Measurements from ENCODE around the gene EPB41L2. TPM values are rescaled to one million over a fixed set of nuclear protein-coding genes. Genes with fewer than 3 reads are reported as not detected.

The EPB41L2 gene
- total RNA-seq, 1 experiment from 2014 or later = 74.8 TPM

DNA sequence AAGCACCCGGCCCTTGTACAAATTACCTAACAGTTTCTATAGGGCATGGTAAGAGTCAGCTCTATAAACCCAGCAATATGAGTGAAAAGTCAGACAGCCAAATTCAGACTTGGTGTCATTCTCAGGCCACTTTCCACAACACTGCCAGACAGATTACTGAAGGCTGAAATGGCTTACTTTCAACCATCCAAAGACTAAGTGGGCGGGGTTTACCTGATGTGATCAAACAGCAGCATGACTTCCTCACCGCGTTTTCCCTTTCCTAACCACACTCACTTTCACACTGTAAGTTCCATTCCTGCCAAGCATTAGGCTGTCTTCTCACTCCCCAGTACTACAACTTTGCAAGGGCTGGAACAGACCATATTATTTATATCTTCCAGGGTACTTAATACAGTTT lies 149.9 kb downstream of the EPB41L2 start:
- Histone ChIP-seq H3K9me2 (ENCODE audit: insufficient read depth) (no peaks in the 10 kb centered on the region), H3K4me3 (replicated peaks in 1 of 2; ENCODE audit: low read depth in 1 of 2, low read length in 2 of 2) (no peak overlapping the region), H4K20me1 (ENCODE audit: insufficient read depth) (no peaks in the 10 kb centered on the region), H3K9me3 (ENCODE audit: control insufficient read depth in 1 of 2, insufficient read depth in 1 of 2, low read depth in 1 of 2, low read length in 2 of 2) (no peaks in the 10 kb centered on the region), H3K4me2 (ENCODE audit: low read length) (no peak overlapping the region), H3K9ac (ENCODE audit: low read length) (no peak overlapping the region), H3K36me3 (ENCODE audit: control insufficient read depth in 1 of 2, insufficient read depth in 2 of 2, low read length in 2 of 2) (no peaks in the 10 kb centered on the region), H3K27ac (ENCODE audit: low read depth, low read length) (no peak overlapping the region), H2AFZ (ENCODE audit: low read depth, low read length, poor library complexity, severe bottlenecking) (no peak overlapping the region), H3K4me1 (ENCODE audit: control insufficient read depth in 1 of 2, insufficient read depth in 2 of 2, low read length in 2 of 2) (no peaks in the 10 kb centered on the region), H3K27me3 (ENCODE audit: insufficient read depth, low read length) (no peaks in the 10 kb centered on the region), H3K79me2 (ENCODE audit: insufficient read depth, low read length) (no peaks in the 10 kb centered on the region)
- RAD21 ChIA-PET (ENCODE audit: low non-redundant PET in 1 of 2, low total read pairs in 2 of 2, uncharacterized antibody in 2 of 2, unreplicated experiment in 2 of 2) = no interaction called here
- TF ChIP-seq TCF7L2 (IDR thresholded peaks at IDR 0.05; ENCODE audit: borderline replicate concordance, extremely low read depth, insufficient read depth, insufficient read length) (no peak), POLR2AphosphoS5 (IDR thresholded peaks at IDR 0.05; ENCODE audit: low read depth, low read length) (no peak), SRF (IDR thresholded peaks at IDR 0.05; ENCODE audit: low read depth) (no peak), FOSL1 (IDR thresholded peaks at IDR 0.05; ENCODE audit: low read depth) (no peak), SIN3A (IDR thresholded peaks at IDR 0.05; ENCODE audit: low read depth) (no peak), EGR1 (IDR thresholded peaks at IDR 0.05; ENCODE audit: low read depth) (no peak)
- ATAC-seq (no peak), DNase-seq (ENCODE audit: low read depth, low spot score) (no peak)
- intact Hi-C loops (cut with micrococcal nuclease) = no loop called here
- POLR2A ChIA-PET = no interaction called here
- CTCF ChIA-PET = no interaction called here
- no TSS peak for BruUV-seq (replicated peaks)

- Histone ChIP-seq H3K36me3 (ENCODE audit: control insufficient read depth in 1 of 2, insufficient read depth in 2 of 2, low read length in 2 of 2) (no peaks in the 10 kb centered on the region), H3K9me2 (ENCODE audit: insufficient read depth) (no peaks in the 10 kb centered on the region), H3K4me3 (replicated peaks in 1 of 2; ENCODE audit: low read depth in 1 of 2, low read length in 2 of 2) (no peak overlapping the region), H3K4me2 (ENCODE audit: low read length) (no peak overlapping the region), H3K27me3 (ENCODE audit: insufficient read depth, low read length) (no peaks in the 10 kb centered on the region), H3K9ac (ENCODE audit: low read length) (no peak overlapping the region), H3K79me2 (ENCODE audit: insufficient read depth, low read length) (no peaks in the 10 kb centered on the region), H3K4me1 (ENCODE audit: control insufficient read depth in 1 of 2, insufficient read depth in 2 of 2, low read length in 2 of 2) (no peaks in the 10 kb centered on the region), H2AFZ (ENCODE audit: low read depth, low read length, poor library complexity, severe bottlenecking) (no peak overlapping the region), H3K27ac (ENCODE audit: low read depth, low read length) (no peak overlapping the region), H3K9me3 (ENCODE audit: control insufficient read depth in 1 of 2, insufficient read depth in 1 of 2, low read depth in 1 of 2, low read length in 2 of 2) (no peaks in the 10 kb centered on the region), H4K20me1 (ENCODE audit: insufficient read depth) (no peaks in the 10 kb centered on the region)
- BruUV-seq (replicated peaks) = no TSS peak
- TF ChIP-seq SP1 (IDR thresholded peaks at IDR 0.05; ENCODE audit: low read depth) = no peak
- no peak for TF ChIP-seq SIN3A (IDR thresholded peaks at IDR 0.05; ENCODE audit: low read depth)
- TF ChIP-seq ELF1 (IDR thresholded peaks at IDR 0.05; ENCODE audit: borderline replicate concordance, low read depth) = no peak
- TF ChIP-seq, protein P1, sequence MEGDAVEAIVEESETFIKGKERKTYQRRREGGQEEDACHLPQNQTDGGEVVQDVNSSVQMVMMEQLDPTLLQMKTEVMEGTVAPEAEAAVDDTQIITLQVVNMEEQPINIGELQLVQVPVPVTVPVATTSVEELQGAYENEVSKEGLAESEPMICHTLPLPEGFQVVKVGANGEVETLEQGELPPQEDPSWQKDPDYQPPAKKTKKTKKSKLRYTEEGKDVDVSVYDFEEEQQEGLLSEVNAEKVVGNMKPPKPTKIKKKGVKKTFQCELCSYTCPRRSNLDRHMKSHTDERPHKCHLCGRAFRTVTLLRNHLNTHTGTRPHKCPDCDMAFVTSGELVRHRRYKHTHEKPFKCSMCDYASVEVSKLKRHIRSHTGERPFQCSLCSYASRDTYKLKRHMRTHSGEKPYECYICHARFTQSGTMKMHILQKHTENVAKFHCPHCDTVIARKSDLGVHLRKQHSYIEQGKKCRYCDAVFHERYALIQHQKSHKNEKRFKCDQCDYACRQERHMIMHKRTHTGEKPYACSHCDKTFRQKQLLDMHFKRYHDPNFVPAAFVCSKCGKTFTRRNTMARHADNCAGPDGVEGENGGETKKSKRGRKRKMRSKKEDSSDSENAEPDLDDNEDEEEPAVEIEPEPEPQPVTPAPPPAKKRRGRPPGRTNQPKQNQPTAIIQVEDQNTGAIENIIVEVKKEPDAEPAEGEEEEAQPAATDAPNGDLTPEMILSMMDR (IDR thresholded peaks at IDR 0.05 in 2 of 3, conservative IDR thresholded peaks at IDR 0.05 in 1 of 3; ENCODE audit: borderline replicate concordance in 1 of 3, insufficient read depth in 1 of 3, low read depth in 2 of 3, low read length in 2 of 3) = no peak
- no peak for TF ChIP-seq POLR2AphosphoS5 (IDR thresholded peaks at IDR 0.05; ENCODE audit: low read depth, low read length)
- RAD21 ChIA-PET (ENCODE audit: low non-redundant PET in 1 of 2, low total read pairs in 2 of 2, uncharacterized antibody in 2 of 2, unreplicated experiment in 2 of 2) = no interaction called here
- intact Hi-C loops (cut with micrococcal nuclease) = no loop called here
- ATAC-seq = no peak
- POLR2A ChIA-PET = no interaction called here
- CTCF ChIA-PET = no interaction called here
- no peak for DNase-seq (ENCODE audit: low read depth, low spot score)
These were observed 150.6 kb downstream of the EPB41L2 start for GRCh38 chr6:130912434-130912833.
